ENCODE data around the gene PCYT2. TPM values are rescaled to one million over a fixed set of nuclear protein-coding genes. Genes with fewer than 3 reads are reported as not detected.
A peak's percentile ranks its signal among the peaks of the same experiment; 100 is the strongest.

The PCYT2 gene
- total and polyA plus RNA-seq, 9 of the 15 experiments (the other 6 are each of a cell fraction or from before 2014, with no cell fraction given) = 0.92 to 134 (median 82.5) TPM

DNA sequence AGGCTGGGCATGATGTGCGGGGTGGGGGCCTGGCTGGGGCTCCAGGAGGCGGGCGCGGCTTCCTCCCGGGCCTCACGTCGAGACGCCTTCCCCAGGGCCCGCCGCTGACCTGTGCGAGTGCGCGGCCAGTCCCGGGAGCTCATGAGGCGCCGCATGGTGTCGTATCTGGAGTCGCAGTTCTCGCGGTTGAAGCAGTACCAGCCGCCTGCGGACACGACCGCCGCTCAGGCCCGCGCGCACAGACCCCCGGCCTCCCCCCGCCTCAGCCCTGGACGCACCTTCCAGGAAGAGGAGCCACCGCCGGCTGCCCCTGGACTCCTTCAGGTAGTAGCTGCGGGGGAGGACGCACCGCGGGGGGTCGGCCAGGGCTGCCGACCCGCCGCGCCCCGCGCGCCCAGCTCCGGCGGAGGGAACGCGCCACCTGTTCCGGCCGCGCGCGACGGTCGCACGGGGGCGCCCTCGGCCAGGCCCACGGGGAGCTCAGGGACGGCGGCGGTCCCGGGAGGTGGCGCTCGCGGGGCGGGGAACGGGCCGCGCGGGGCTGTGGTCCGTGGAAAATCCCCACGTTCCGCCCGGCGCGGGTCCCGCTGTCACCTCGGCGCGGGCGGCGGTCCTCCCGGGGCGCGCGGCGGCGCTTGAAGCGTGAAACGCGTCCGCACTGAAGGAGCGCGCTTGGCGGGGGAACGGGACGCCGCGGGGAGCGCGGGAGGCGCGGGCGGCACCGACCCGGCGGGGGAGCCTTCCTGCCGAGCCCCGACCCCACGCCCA is 48.3 kb upstream of the PCYT2 start (continued):
- TF ChIP-seq, protein P1, sequence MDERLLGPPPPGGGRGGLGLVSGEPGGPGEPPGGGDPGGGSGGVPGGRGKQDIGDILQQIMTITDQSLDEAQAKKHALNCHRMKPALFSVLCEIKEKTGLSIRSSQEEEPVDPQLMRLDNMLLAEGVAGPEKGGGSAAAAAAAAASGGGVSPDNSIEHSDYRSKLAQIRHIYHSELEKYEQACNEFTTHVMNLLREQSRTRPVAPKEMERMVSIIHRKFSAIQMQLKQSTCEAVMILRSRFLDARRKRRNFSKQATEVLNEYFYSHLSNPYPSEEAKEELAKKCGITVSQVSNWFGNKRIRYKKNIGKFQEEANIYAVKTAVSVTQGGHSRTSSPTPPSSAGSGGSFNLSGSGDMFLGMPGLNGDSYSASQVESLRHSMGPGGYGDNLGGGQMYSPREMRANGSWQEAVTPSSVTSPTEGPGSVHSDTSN (CRISPR knock-in tag; IDR thresholded peaks at IDR 0.05; ENCODE audit: low read depth) = no peak
- TF ChIP-seq, protein P1 (tag; conservative IDR thresholded peaks at IDR 0.05; ENCODE audit: low read depth) = no peak
- TF ChIP-seq, protein P2, sequence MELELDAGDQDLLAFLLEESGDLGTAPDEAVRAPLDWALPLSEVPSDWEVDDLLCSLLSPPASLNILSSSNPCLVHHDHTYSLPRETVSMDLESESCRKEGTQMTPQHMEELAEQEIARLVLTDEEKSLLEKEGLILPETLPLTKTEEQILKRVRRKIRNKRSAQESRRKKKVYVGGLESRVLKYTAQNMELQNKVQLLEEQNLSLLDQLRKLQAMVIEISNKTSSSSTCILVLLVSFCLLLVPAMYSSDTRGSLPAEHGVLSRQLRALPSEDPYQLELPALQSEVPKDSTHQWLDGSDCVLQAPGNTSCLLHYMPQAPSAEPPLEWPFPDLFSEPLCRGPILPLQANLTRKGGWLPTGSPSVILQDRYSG (tag; conservative IDR thresholded peaks at IDR 0.05; ENCODE audit: low read depth) = no peak
- TF ChIP-seq PPARD (CRISPR knock-in tag; IDR thresholded peaks at IDR 0.05) (no peak), ZFX (CRISPR knock-in tag; IDR thresholded peaks at IDR 0.05) (peak; percentile 62), ATF7 (IDR thresholded peaks at IDR 0.05) (peak; percentile 52; the same call in 1 of the 2 replicates), FOXJ2 (tag; IDR thresholded peaks at IDR 0.05) (no peak), FOXK1 (CRISPR knock-in tag; IDR thresholded peaks at IDR 0.05; ENCODE audit: borderline replicate concordance) (no peak), SIRT6 (IDR thresholded peaks at IDR 0.05; ENCODE audit: low read depth, low read length) (no peak), ZNF12 (CRISPR knock-in tag; IDR thresholded peaks at IDR 0.05) (no peak), HCFC1 (IDR thresholded peaks at IDR 0.05; ENCODE audit: low read depth, low read length) (peak; percentile 29; the same call in 1 of the 2 replicates), PTBP1 (IDR thresholded peaks at IDR 0.05; ENCODE audit: low read depth, low read length) (no peak), NFIC (IDR thresholded peaks at IDR 0.05) (no peak; the same call in none of the 2 replicates), ZC3H11A (IDR thresholded peaks at IDR 0.05; ENCODE audit: low read depth, low read length) (no peak)
- TF ChIP-seq, protein P3, sequence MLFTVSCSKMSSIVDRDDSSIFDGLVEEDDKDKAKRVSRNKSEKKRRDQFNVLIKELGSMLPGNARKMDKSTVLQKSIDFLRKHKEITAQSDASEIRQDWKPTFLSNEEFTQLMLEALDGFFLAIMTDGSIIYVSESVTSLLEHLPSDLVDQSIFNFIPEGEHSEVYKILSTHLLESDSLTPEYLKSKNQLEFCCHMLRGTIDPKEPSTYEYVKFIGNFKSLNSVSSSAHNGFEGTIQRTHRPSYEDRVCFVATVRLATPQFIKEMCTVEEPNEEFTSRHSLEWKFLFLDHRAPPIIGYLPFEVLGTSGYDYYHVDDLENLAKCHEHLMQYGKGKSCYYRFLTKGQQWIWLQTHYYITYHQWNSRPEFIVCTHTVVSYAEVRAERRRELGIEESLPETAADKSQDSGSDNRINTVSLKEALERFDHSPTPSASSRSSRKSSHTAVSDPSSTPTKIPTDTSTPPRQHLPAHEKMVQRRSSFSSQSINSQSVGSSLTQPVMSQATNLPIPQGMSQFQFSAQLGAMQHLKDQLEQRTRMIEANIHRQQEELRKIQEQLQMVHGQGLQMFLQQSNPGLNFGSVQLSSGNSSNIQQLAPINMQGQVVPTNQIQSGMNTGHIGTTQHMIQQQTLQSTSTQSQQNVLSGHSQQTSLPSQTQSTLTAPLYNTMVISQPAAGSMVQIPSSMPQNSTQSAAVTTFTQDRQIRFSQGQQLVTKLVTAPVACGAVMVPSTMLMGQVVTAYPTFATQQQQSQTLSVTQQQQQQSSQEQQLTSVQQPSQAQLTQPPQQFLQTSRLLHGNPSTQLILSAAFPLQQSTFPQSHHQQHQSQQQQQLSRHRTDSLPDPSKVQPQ (CRISPR knock-in tag; IDR thresholded peaks at IDR 0.05; ENCODE audit: borderline replicate concordance) = no peak
- TF ChIP-seq, protein P4, sequence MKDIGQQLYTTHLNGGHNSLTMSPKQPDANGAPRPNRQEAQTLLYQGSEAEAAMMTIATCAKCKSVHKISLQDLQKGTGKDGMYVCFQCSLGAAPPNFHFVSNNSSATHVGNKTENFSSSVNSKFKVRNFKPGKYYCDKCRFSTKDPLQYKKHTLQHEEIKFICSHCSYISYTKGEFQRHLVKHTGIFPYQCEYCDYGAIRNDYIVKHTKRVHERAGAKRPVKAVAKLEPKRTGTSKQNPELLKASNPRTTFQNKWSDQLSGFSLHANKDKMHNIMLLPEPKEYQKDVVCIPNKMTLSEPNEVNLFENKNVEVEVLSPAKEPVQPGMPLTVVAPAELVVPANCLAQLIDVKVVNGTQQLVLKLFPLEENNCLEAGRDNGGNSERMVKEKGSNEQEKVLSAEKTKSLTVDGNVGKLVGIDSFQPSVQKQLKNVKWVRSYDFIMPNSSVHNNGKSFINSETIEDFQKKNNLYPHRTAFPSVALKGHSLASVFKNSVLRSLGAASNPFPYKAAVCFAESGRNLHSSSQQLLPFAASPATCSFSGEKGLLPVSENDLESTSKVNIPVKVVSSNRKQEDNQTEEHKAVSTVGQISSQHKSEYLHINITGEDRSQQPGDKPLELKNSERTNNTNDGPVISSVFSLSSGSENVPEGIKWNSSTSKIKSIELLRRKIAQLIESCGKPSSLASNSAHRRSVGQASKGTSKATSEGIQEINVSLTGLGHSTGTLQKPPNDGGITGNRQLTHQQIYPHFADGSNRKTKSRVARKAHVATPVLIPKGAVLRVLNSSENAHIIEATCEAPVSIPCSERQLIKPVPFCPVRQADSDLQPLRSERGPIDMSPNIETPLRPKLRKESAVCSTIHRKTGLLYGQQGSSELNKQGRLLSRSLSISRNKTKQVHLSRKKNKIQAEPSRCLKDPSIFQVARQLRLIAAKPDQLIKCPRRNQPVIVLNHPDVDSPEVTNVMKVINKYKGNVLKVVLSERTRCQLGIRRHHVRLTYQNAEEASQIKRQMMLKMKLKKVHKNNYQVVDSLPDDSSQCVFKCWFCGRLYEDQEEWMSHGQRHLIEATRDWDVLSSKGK (CRISPR knock-in tag; IDR thresholded peaks at IDR 0.05) = no peak
- TF ChIP-seq, protein P5, sequence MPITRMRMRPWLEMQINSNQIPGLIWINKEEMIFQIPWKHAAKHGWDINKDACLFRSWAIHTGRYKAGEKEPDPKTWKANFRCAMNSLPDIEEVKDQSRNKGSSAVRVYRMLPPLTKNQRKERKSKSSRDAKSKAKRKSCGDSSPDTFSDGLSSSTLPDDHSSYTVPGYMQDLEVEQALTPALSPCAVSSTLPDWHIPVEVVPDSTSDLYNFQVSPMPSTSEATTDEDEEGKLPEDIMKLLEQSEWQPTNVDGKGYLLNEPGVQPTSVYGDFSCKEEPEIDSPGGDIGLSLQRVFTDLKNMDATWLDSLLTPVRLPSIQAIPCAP (CRISPR knock-in tag; IDR thresholded peaks at IDR 0.05; ENCODE audit: borderline replicate concordance) = no peak
